ENCODE measurements around the gene FOXJ3. TPM values are rescaled to one million over a fixed set of nuclear protein-coding genes. Genes with fewer than 3 reads are reported as not detected.

The FOXJ3 gene
- total and polyA plus RNA-seq, 5 donors: 15.0 to 50.5 (median 42.0) TPM

DNA sequence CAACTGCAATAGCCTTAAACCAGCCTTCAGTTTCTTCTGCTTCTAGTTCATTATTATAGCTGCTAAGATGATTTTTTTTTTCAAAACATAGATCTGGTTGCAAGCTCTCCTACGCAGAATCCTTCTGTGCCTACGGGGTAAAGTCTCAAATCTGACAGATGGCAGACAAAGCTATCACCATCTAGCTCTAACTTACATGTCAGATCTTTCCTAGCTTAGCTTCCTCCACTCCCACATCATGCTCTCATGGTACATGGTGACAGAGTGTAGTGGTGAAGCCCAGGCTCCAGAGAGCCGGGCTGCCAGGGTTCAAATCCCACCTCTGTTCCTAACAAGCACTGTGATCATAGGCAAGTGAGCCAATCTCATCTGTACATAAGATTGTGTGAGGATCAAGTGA is 206.1 kb downstream of the FOXJ3 start:
- Histone ChIP-seq H3K4me3 (ENCODE audit: low read length) (no peak overlapping the region), H3K4me1 (ENCODE audit: control insufficient read depth, insufficient read depth, low read length) (no peaks in the 10 kb centered on the region), H3K27me3 (ENCODE audit: control insufficient read depth, insufficient read depth) (no peaks in the 10 kb centered on the region), H3K9me3 (ENCODE audit: control insufficient read depth, low read length) (no peaks in the 10 kb centered on the region), H3K27ac (ENCODE audit: low read length) (no peak overlapping the region)
- DNase-seq (no peak), ATAC-seq (no peak)
- intact Hi-C loops (cut with DNase I): no loop called here
- 69% methylated on average over 3 of the region's 3 CpGs for WGBS

DNA sequence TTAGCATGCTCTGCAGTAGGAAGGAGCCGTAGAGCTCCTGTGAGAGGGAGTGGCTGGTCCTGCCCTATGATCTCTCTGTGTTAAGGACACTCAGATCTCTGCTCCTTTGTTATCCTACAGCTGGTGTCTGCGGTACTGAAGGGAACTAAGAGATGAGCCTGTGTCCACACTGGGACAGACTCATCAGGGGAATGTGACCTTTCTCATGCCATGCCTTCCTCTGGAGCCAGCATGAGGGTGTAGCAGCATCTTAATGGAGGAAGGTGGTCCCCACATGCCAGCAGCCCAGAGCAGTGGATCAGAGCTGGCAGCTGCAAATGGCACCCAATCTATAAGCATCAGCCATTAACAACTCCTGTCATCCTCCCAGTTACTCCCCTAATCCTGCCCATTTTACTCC is 206.5 kb downstream of the FOXJ3 start:
- H3K4me1 ChIP-seq (ENCODE audit: control insufficient read depth, insufficient read depth, low read length): no peaks in the 10 kb centered on the region
- 52% methylated on average over 2 of the region's 2 CpGs for WGBS
- no peaks in the 10 kb centered on the region for H3K27me3 ChIP-seq (ENCODE audit: control insufficient read depth, insufficient read depth)
- DNase-seq (no peak), ATAC-seq (no peak)
- H3K9me3 ChIP-seq (ENCODE audit: control insufficient read depth, low read length): no peaks in the 10 kb centered on the region
- H3K27ac ChIP-seq (ENCODE audit: low read length): no peak overlapping the region
- intact Hi-C loops (cut with DNase I): no loop called here
- no peak overlapping the region for H3K4me3 ChIP-seq (ENCODE audit: low read length)

DNA sequence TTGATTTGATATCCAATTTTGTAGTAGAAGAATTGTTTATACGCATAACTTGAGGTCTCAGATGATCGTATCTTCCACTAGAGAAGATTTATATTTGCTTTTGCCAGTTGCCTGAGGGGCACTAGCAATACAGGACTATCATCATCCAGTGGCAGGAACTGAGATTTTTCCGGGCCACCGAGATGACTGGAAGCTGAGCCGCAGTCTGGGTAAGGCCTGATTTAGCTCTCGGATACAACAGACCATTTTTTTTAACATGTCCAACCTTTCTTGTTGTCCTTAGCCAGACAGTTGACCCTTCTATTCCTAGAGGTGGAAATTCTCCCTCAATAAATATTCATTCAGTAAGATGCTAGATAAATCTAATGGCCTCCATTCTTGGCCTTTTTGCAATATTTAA is 207.3 kb downstream of the FOXJ3 start:
- intact Hi-C loops (cut with DNase I): no loop called here
- 82% methylated on average over 6 of the region's 6 CpGs for WGBS

More for the DNA sequence above, 207.3 kb downstream of the FOXJ3 start:
- Histone ChIP-seq H3K4me3 (ENCODE audit: low read length) (no peak overlapping the region), H3K4me1 (ENCODE audit: control insufficient read depth, insufficient read depth, low read length) (no peaks in the 10 kb centered on the region), H3K9me3 (ENCODE audit: control insufficient read depth, low read length) (no peaks in the 10 kb centered on the region), H3K27ac (ENCODE audit: low read length) (no peak overlapping the region), H3K27me3 (ENCODE audit: control insufficient read depth, insufficient read depth) (no peaks in the 10 kb centered on the region)
- DNase-seq (no peak), ATAC-seq (no peak)

Other genes starting within 250 kb of the FOXJ3 start
- gene GUCA2B, start 181.8 kb downstream of the FOXJ3 start, total RNA-seq: not detected
- not detected for gene GUCA2B, start 181.8 kb downstream of the FOXJ3 start, polyA plus RNA-seq
- not detected for gene GUCA2A, start 170.5 kb downstream of the FOXJ3 start, total RNA-seq
- not detected for gene GUCA2A, start 170.5 kb downstream of the FOXJ3 start, polyA plus RNA-seq
- 1 to 10 TPM; 3.5 to 6.5 (median 5.3) TPM for gene RIMKLA, start 45.6 kb upstream of the FOXJ3 start, total RNA-seq
- 3.2 TPM for gene RIMKLA, start 45.6 kb upstream of the FOXJ3 start, polyA plus RNA-seq
- 1 to 10 TPM in 2 of 4 donors, under 1 TPM in 2; 0.56 to 2.1 (median 1.2) TPM for gene ZMYND12, start 120.8 kb upstream of the FOXJ3 start, total RNA-seq
- gene ZMYND12, start 120.8 kb upstream of the FOXJ3 start, polyA plus RNA-seq: 1.7 TPM
- 10 to 100 TPM; 36.6 to 46.2 (median 40.6) TPM for gene PPCS, start 121.3 kb upstream of the FOXJ3 start, total RNA-seq
- 63.5 TPM for gene PPCS, start 121.3 kb upstream of the FOXJ3 start, polyA plus RNA-seq
- gene CCDC30, start 128.1 kb upstream of the FOXJ3 start, total RNA-seq: 1 to 10 TPM; 1.4 to 2.9 (median 2.3) TPM
- gene CCDC30, start 128.1 kb upstream of the FOXJ3 start, polyA plus RNA-seq: 0.61 TPM